Trophoblast cell (in vitro differentiated cells and primary cell): ENCODE results near the gene HOXA5. TPM values are rescaled to one million over a fixed set of nuclear protein-coding genes. Genes with fewer than 3 reads are reported as not detected.

ENCODE experiments used
- DNase-seq, 2 donors: peaks; one replicate each; pipeline ENCODE4 v3.0.0-alpha.2; 2016
- H2AFZ ChIP-seq: 2 replicates; pipeline ENCODE4 v1.6.1; 2013; ENCODE audit warnings: low read length, moderate library complexity, mild to moderate bottlenecking; ENCODE audit not compliant: insufficient read depth, poor library complexity
- H2AK5ac ChIP-seq: 2 replicates; pipeline ENCODE4 v1.6.1; 2013; ENCODE audit warnings: mild to moderate bottlenecking, low read length
- H2BK120ac ChIP-seq: 2 replicates; pipeline ENCODE4 v1.6.1; 2013; ENCODE audit warnings: low read length, mild to moderate bottlenecking, moderate library complexity; ENCODE audit not compliant: insufficient read depth, poor library complexity
- H2BK12ac ChIP-seq: 2 replicates; pipeline ENCODE4 v1.6.1; 2013; ENCODE audit warnings: mild to moderate bottlenecking, low read length, moderate library complexity
- H2BK5ac ChIP-seq: 2 replicates; pipeline ENCODE4 v1.6.1; 2013; ENCODE audit warnings: low read length, low read depth, moderate library complexity, mild to moderate bottlenecking; ENCODE audit not compliant: poor library complexity
- H3K14ac ChIP-seq: 2 replicates; pipeline ENCODE4 v1.6.1; 2013; ENCODE audit warnings: mild to moderate bottlenecking, low read length
- H3K18ac ChIP-seq: 2 replicates; pipeline ENCODE4 v1.6.1; 2013; ENCODE audit warnings: mild to moderate bottlenecking, low read length
- H3K23ac ChIP-seq: 2 replicates; pipeline ENCODE4 v1.6.1; 2013; ENCODE audit warnings: low read length
- H3K27ac ChIP-seq: 2 replicates; pipeline ENCODE4 v1.5.1; 2013; ENCODE audit warnings: low read depth, mild to moderate bottlenecking, inconsistent platforms, low read length, moderate library complexity
- H3K27me3 ChIP-seq: 2 replicates; pipeline ENCODE4 v1.6.1; 2013; ENCODE audit warnings: inconsistent platforms, mild to moderate bottlenecking, low read length, moderate library complexity; ENCODE audit not compliant: insufficient read depth
- H3K36me3 ChIP-seq, 2 experiments: 1 replicate in 1 of 2; 2 replicates in 1 of 2; pipeline ENCODE4 v1.6.1; 2013; ENCODE audit warnings: low read length in 2 of 2, mild to moderate bottlenecking in 2 of 2, moderate library complexity in 1 of 2; ENCODE audit not compliant: insufficient read depth in 2 of 2, control insufficient read depth in 1 of 2
- H3K4ac ChIP-seq: 2 replicates; pipeline ENCODE4 v1.6.1; 2013; ENCODE audit warnings: low read depth, mild to moderate bottlenecking, low read length, moderate library complexity
- H3K4me1 ChIP-seq, 2 experiments: 1 replicate in 1 of 2; 2 replicates in 1 of 2; pipeline ENCODE4 v1.6.1; 2013; ENCODE audit warnings: low read length in 2 of 2, mild to moderate bottlenecking in 2 of 2, moderate library complexity in 1 of 2; ENCODE audit not compliant: insufficient read depth in 2 of 2, control insufficient read depth in 1 of 2
- H3K4me2 ChIP-seq: 2 replicates; pipeline ENCODE4 v1.6.1; 2013; ENCODE audit warnings: inconsistent platforms, mild to moderate bottlenecking, low read length, moderate library complexity
- H3K4me3 ChIP-seq: 2 replicates; pipeline ENCODE4 v1.5.1; 2013; ENCODE audit warnings: mild to moderate bottlenecking, low read depth, low read length, inconsistent platforms
- H3K79me1 ChIP-seq: one replicate; pipeline ENCODE4 v1.6.1; 2013; ENCODE audit warnings: low read length
- H3K79me2 ChIP-seq: 2 replicates; pipeline ENCODE4 v1.6.1; 2013; ENCODE audit warnings: low read length, mild to moderate bottlenecking; ENCODE audit not compliant: control insufficient read depth, insufficient read depth, poor library complexity
- H3K9ac ChIP-seq: 2 replicates; pipeline ENCODE4 v1.6.1; 2013; ENCODE audit warnings: mild to moderate bottlenecking, low read length
- H3K9me3 ChIP-seq: 2 replicates; pipeline ENCODE4 v1.6.1; 2013; ENCODE audit warnings: low read depth, mild to moderate bottlenecking, control low read depth, inconsistent platforms, low read length; ENCODE audit not compliant: insufficient read depth
- H4K12ac ChIP-seq: 2 replicates; pipeline ENCODE4 v1.6.1; 2013; ENCODE audit warnings: low read depth, mild to moderate bottlenecking, low read length, moderate library complexity
- H4K8ac ChIP-seq: 2 replicates; pipeline ENCODE4 v1.6.1; 2013; ENCODE audit warnings: low read depth, mild to moderate bottlenecking, low read length, moderate library complexity
- H4K91ac ChIP-seq: one replicate; pipeline ENCODE4 v1.6.1; 2013; ENCODE audit warnings: low read depth, mild to moderate bottlenecking, low read length, moderate library complexity
- WGBS: extraction: QIAGEN DNeasy Blood & Tissue Kit; methylation state at CpG from one replicate; pipeline ENCODE4 v1.1.7; 2013; ENCODE audit warnings: missing lambda C conversion rate; ENCODE audit not compliant: insufficient read length, insufficient coverage; ENCODE audit errors: extremely low coverage; 5-methylcytosine and 5-hydroxymethylcytosine counted together
- polyA plus RNA-seq: library from polyadenylated mRNA; stranded (reverse); fragments of 200-250 nt; gene quantifications from 2 replicates; pipeline ENCODE4 v1.2.3, GENCODE V29; 2013

The HOXA5 gene
- polyA plus RNA-seq, result not detected in 2 replicates

GRCh38 chr7:27143023-27143949 lies at the start of gene HOXA5:
Gene HOXA5 (minus strand): TSS chr7:27143681. CDS start chr7:27143607, 74 bp downstream.
- H3K4me3 ChIP-seq, result no peak within 1 kb of the TSS
- no peak within 1 kb of the TSS for H3K27ac ChIP-seq
- no peak within 1 kb of the TSS for H3K14ac ChIP-seq
- no peaks in the 10 kb centered on the region for H3K79me2 ChIP-seq
- no peak within 1 kb of the TSS for H2BK5ac ChIP-seq
- H3K18ac ChIP-seq, result no peak within 1 kb of the TSS
- peaks cover 32% of the 10 kb centered on the region for H3K9me3 ChIP-seq
- no peak within 1 kb of the TSS for H3K4ac ChIP-seq
- H3K4me2 ChIP-seq, result peak within 1 kb of the TSS; percentile 66
- no peak within 1 kb of the TSS for H3K23ac ChIP-seq
- H3K36me3 ChIP-seq, result no peaks in the 10 kb centered on the region
- no peak within 1 kb of the TSS for H4K8ac ChIP-seq
- no peak within 1 kb of the TSS for H4K91ac ChIP-seq
- no peak within 1 kb of the TSS for H4K12ac ChIP-seq
- H3K27me3 ChIP-seq, result peaks cover 96% of the 10 kb centered on the region
- no peak within 1 kb of the TSS for H2AK5ac ChIP-seq
- WGBS, result no CpG with 5 or more reads among the region's 86 CpGs
- H3K79me1 ChIP-seq, result no peaks in the 10 kb centered on the region
- H3K4me1 ChIP-seq, result peaks cover 3 to 11% of the 10 kb centered on the region in 2 experiments
- H2AFZ ChIP-seq, result no peak within 1 kb of the TSS
- H3K9ac ChIP-seq, result no peak within 1 kb of the TSS
- no peak within 1 kb of the TSS for H2BK120ac ChIP-seq
- peak; percentile 45 to 78 for DNase-seq
- no peak within 1 kb of the TSS for H2BK12ac ChIP-seq

- Histone ChIP-seq H2BK120ac (no peak overlapping the region), H3K9me3 (peaks cover 8% of the 10 kb centered on the region), H3K27me3 (peaks cover 70% of the 10 kb centered on the region), H3K27ac (no peak overlapping the region), H3K4ac (no peak overlapping the region), H4K91ac (no peak overlapping the region), H3K4me2 (peak overlapping the region; percentile 32), H3K14ac (no peak overlapping the region), H3K9ac (no peak overlapping the region), H2AK5ac (no peak overlapping the region), H2BK12ac (no peak overlapping the region), H3K79me2 (no peaks in the 10 kb centered on the region), H2BK5ac (no peak overlapping the region), H2AFZ (no peak overlapping the region), H3K79me1 (peaks cover 3% of the 10 kb centered on the region), H3K23ac (no peak overlapping the region), H4K12ac (no peak overlapping the region), H3K4me3 (no peak overlapping the region), H3K18ac (no peak overlapping the region), H3K36me3 (no peaks in the 10 kb centered on the region), H3K4me1 (peaks cover 10 to 16% of the 10 kb centered on the region in 2 experiments), H4K8ac (no peak overlapping the region)
- no peak for DNase-seq
- no CpG with 5 or more reads among the region's 78 CpGs for WGBS
Observed at GRCh38 chr7:27192546-27193334, 49.3 kb upstream of the HOXA5 start.

GRCh38 chr7:27191833-27192545 lies 48.5 kb upstream of the HOXA5 start:
- no peaks in the 10 kb centered on the region for H3K79me2 ChIP-seq
- no peak overlapping the region for H2BK12ac ChIP-seq
- H3K27ac ChIP-seq, result no peak overlapping the region
- H3K9me3 ChIP-seq, result peaks cover 8% of the 10 kb centered on the region
- H2BK120ac ChIP-seq, result no peak overlapping the region
- H3K9ac ChIP-seq, result no peak overlapping the region
- peaks cover 10 to 16% of the 10 kb centered on the region in 2 experiments for H3K4me1 ChIP-seq
- no peak overlapping the region for H3K18ac ChIP-seq
- DNase-seq, result no peak
- peak overlapping the region; percentile 32 for H3K4me2 ChIP-seq
- H2AFZ ChIP-seq, result no peak overlapping the region
- H2AK5ac ChIP-seq, result no peak overlapping the region
- H4K91ac ChIP-seq, result no peak overlapping the region
- H4K8ac ChIP-seq, result no peak overlapping the region
- WGBS, result no CpG with 5 or more reads among the region's 42 CpGs
- H3K4me3 ChIP-seq, result no peak overlapping the region
- no peak overlapping the region for H3K23ac ChIP-seq
- no peaks in the 10 kb centered on the region for H3K36me3 ChIP-seq
- H3K14ac ChIP-seq, result no peak overlapping the region
- H2BK5ac ChIP-seq, result no peak overlapping the region
- H4K12ac ChIP-seq, result no peak overlapping the region
- H3K4ac ChIP-seq, result no peak overlapping the region
- H3K79me1 ChIP-seq, result peaks cover 3% of the 10 kb centered on the region
- H3K27me3 ChIP-seq, result peaks cover 74% of the 10 kb centered on the region

GRCh38 chr7:27191161-27191731 lies 47.8 kb upstream of the HOXA5 start:
- no peak overlapping the region for H4K12ac ChIP-seq
- H2BK5ac ChIP-seq, result no peak overlapping the region
- H2AK5ac ChIP-seq, result no peak overlapping the region
- no peak overlapping the region for H3K23ac ChIP-seq
- H3K9me3 ChIP-seq, result peaks cover 8% of the 10 kb centered on the region
- H3K79me2 ChIP-seq, result no peaks in the 10 kb centered on the region
- no peak for DNase-seq
- H3K27ac ChIP-seq, result no peak overlapping the region
- H3K4me3 ChIP-seq, result no peak overlapping the region
- H4K91ac ChIP-seq, result no peak overlapping the region
- no peak overlapping the region for H2AFZ ChIP-seq
- no peak overlapping the region for H4K8ac ChIP-seq
- H3K14ac ChIP-seq, result no peak overlapping the region
- H3K79me1 ChIP-seq, result peaks cover 3% of the 10 kb centered on the region
- no peak overlapping the region for H3K9ac ChIP-seq
- WGBS, result no CpG with 5 or more reads among the region's 15 CpGs
- H3K27me3 ChIP-seq, result peaks cover 75% of the 10 kb centered on the region
- H3K18ac ChIP-seq, result no peak overlapping the region
- H2BK12ac ChIP-seq, result no peak overlapping the region
- H3K4me2 ChIP-seq, result no peak overlapping the region
- no peaks in the 10 kb centered on the region for H3K36me3 ChIP-seq
- no peak overlapping the region for H2BK120ac ChIP-seq
- no peak overlapping the region for H3K4ac ChIP-seq
- peaks cover 10 to 16% of the 10 kb centered on the region in 2 experiments for H3K4me1 ChIP-seq
